Measurements from ENCODE around the gene MRPS18A. TPM values are rescaled to one million over a fixed set of nuclear protein-coding genes. Genes with fewer than 3 reads are reported as not detected.

Gene MRPS18A
- total and polyA plus RNA-seq, 2 of the 13 experiments (the other 11 are each of a cell fraction or from before 2014, with no cell fraction given) = 87.8 to 89.1 TPM

GRCh38 chr6:43629104-43629504 is 58.5 kb downstream of the MRPS18A start, which contains the start of gene GTPBP2 (continued):
- TF ChIP-seq KIAA2018 (CRISPR knock-in tag; IDR thresholded peaks at IDR 0.05; ENCODE audit: borderline replicate concordance) (no peak), FOXC1 (CRISPR knock-in tag; IDR thresholded peaks at IDR 0.05; ENCODE audit: borderline replicate concordance) (no peak), ARHGAP35 (CRISPR knock-in tag; IDR thresholded peaks at IDR 0.05; ENCODE audit: borderline replicate concordance) (0 out of 2 replicates have a peak, but pooled peaks have one; percentile 30), HES4 (CRISPR knock-in tag; IDR thresholded peaks at IDR 0.05; ENCODE audit: borderline replicate concordance) (no peak), HNF1A (IDR thresholded peaks at IDR 0.05; ENCODE audit: low read depth) (no peak), HNF1A (CRISPR knock-in tag; IDR thresholded peaks at IDR 0.05; ENCODE audit: borderline replicate concordance) (peak; percentile 64; the same call in 1 of the 2 replicates), BORCS8-MEF2B (CRISPR knock-in tag; IDR thresholded peaks at IDR 0.05) (no peak), EEA1 (CRISPR knock-in tag; IDR thresholded peaks at IDR 0.05; ENCODE audit: borderline replicate concordance) (no peak), NFE2 (CRISPR knock-in tag; IDR thresholded peaks at IDR 0.05) (no peak), ZNF646 (CRISPR knock-in tag; IDR thresholded peaks at IDR 0.05) (no peak)

All from HepG2 (cell line).